Progenitor cell of endocrine pancreas (in vitro differentiated cells): ENCODE results near the gene MTUS2. TPM values are rescaled to one million over a fixed set of nuclear protein-coding genes. Genes with fewer than 3 reads are reported as not detected.

Experiments used
- DNase-seq: peaks from one replicate; pipeline ENCODE4 v3.0.0; 2021; ENCODE audit warnings: low spot score; ENCODE audit not compliant: unreplicated experiment
- H3K27ac Mint-ChIP-seq: 2 replicates; pipeline ENCODE4 v1.8.0; 2021; ENCODE audit warnings: mild to moderate bottlenecking, moderate library complexity, mixed read lengths
- H3K27me3 Mint-ChIP-seq: 2 replicates; pipeline ENCODE4 v1.8.0; 2021; ENCODE audit warnings: mixed read lengths
- H3K36me3 Mint-ChIP-seq: 2 replicates; pipeline ENCODE4 v1.8.0; 2022; ENCODE audit warnings: mixed read lengths; ENCODE audit not compliant: insufficient read depth
- H3K4me1 Mint-ChIP-seq: 2 replicates; pipeline ENCODE4 v1.8.0; 2021; ENCODE audit warnings: low read depth, mixed read lengths
- H3K4me3 Mint-ChIP-seq: 2 replicates; pipeline ENCODE4 v1.8.0; 2021; ENCODE audit warnings: low read depth, mild to moderate bottlenecking, moderate library complexity, mixed read lengths
- H3K9me3 Mint-ChIP-seq: 2 replicates; pipeline ENCODE4 v1.8.0; 2021; ENCODE audit warnings: low read depth, mixed read lengths
- total RNA-seq: library from RNA; stranded (reverse); gene quantifications from 2 replicates; pipeline ENCODE4 v1.2.1, GENCODE V29; 2021
- TF ChIP-seq, protein P1 (sequence below): fragments of 200-600 bp; sonication (generic); IDR thresholded peaks from one replicate; pipeline ENCODE4 v1.5.0; 2021; ENCODE audit warnings: antibody characterized with exemption, mild to moderate bottlenecking; ENCODE audit not compliant: unreplicated experiment

Gene MTUS2
- total RNA-seq, 1 donor from 2014 or later = 9.3 TPM

- DNase-seq = no peak
Measured at GRCh38 chr13:29498426-29499040, 678.4 kb downstream of the MTUS2 start.

DNA sequence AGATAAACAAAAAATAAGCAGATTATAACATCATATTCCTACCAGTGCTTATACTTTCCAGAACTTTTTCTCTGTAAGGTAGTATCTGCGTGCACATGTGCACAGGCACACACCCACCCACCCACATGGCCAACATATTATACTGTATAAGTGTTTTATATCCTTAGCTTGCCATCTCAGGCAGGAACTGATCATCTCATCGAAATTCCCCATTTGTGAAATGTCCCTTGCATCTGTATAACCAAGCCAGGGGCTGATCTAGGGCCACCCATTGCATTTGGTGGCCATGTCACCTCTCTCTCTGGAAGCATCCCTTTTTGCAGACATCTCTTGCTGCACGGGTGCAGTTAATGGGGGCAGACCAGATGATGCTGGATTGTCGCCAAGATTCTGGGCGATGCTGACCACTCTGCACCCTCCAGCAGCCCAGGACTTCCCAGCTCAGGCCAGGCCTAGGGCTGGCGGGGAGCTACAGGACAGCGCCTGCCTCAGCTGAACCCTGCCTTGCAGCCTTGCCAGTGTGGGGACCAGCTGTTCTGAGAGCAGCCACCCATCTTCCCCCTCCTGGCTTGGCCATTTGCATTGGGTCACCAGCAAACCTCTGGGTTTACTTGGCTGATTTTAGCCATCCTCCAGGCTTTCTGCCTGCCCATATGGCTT is 679.5 kb downstream of the MTUS2 start:
- Mint-ChIP-seq H3K36me3 (no peaks in the 10 kb centered on the region), H3K4me1 (peaks cover 4% of the 10 kb centered on the region), H3K27me3 (peaks cover 32% of the 10 kb centered on the region), H3K4me3 (no peak overlapping the region), H3K27ac (no peak overlapping the region), H3K9me3 (no peaks in the 10 kb centered on the region)
- TF ChIP-seq, protein P1, sequence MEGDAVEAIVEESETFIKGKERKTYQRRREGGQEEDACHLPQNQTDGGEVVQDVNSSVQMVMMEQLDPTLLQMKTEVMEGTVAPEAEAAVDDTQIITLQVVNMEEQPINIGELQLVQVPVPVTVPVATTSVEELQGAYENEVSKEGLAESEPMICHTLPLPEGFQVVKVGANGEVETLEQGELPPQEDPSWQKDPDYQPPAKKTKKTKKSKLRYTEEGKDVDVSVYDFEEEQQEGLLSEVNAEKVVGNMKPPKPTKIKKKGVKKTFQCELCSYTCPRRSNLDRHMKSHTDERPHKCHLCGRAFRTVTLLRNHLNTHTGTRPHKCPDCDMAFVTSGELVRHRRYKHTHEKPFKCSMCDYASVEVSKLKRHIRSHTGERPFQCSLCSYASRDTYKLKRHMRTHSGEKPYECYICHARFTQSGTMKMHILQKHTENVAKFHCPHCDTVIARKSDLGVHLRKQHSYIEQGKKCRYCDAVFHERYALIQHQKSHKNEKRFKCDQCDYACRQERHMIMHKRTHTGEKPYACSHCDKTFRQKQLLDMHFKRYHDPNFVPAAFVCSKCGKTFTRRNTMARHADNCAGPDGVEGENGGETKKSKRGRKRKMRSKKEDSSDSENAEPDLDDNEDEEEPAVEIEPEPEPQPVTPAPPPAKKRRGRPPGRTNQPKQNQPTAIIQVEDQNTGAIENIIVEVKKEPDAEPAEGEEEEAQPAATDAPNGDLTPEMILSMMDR = no peak
- DNase-seq = no peak

More at GRCh38 chr13:29498426-29499040, 678.4 kb downstream of the MTUS2 start:
- H3K4me1 Mint-ChIP-seq = peaks cover 4% of the 10 kb centered on the region
- H3K27me3 Mint-ChIP-seq = peaks cover 25% of the 10 kb centered on the region
- H3K36me3 Mint-ChIP-seq = no peaks in the 10 kb centered on the region
- TF ChIP-seq, protein P1 = no peak
- H3K9me3 Mint-ChIP-seq = no peaks in the 10 kb centered on the region
- no peak overlapping the region for H3K27ac Mint-ChIP-seq
- H3K4me3 Mint-ChIP-seq = no peak overlapping the region

- Mint-ChIP-seq H3K4me1 (peaks cover 4% of the 10 kb centered on the region), H3K27ac (no peak overlapping the region), H3K9me3 (no peaks in the 10 kb centered on the region)
Measured at GRCh38 chr13:29500386-29500785, 680.2 kb downstream of the MTUS2 start.

GRCh38 chr13:29501674-29502073 is 681.5 kb downstream of the MTUS2 start:
- DNase-seq = no peak
- Mint-ChIP-seq H3K9me3 (no peaks in the 10 kb centered on the region), H3K27ac (no peak overlapping the region), H3K27me3 (peaks cover 28% of the 10 kb centered on the region), H3K4me3 (no peak overlapping the region), H3K36me3 (no peaks in the 10 kb centered on the region), H3K4me1 (peaks cover 2% of the 10 kb centered on the region)
- TF ChIP-seq, protein P1 = no peak

More at GRCh38 chr13:29500386-29500785, 680.2 kb downstream of the MTUS2 start:
- DNase-seq = no peak
- Mint-ChIP-seq H3K4me3 (no peak overlapping the region), H3K27me3 (peaks cover 34% of the 10 kb centered on the region), H3K36me3 (no peaks in the 10 kb centered on the region)
- TF ChIP-seq, protein P1 = no peak

DNA sequence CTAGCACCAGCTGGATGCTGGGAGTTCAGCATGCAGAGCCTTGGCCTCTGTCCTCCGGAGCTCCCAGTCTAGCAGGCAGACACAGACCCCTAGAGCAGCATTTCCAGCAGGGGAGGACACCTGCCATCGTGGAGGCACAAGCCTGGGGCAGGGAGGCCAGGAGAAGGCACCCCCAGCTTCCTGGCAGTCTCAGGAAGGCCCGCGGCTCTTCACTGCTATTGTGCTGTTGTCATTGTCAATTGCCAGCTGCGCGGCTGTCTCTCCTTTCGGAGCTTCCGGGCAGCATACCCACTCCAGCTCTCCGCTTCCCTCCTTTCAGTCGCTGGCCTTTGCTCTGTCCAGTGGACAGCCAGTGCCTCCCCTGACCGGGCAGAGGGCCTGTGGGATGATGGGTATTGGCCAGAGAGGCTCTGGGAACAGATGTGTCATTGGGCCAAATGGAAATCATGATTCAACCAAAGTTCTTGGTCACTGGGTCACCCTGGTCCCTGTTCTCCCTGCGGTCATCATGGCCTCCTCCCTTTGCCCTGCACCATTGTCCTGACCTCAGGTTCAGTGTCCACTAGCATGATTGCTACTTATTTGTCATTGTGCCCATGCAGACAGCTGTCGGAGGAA is 682.4 kb downstream of the MTUS2 start:
- Mint-ChIP-seq H3K36me3 (no peaks in the 10 kb centered on the region), H3K4me1 (no peaks in the 10 kb centered on the region), H3K4me3 (no peak overlapping the region), H3K27ac (no peak overlapping the region), H3K27me3 (peaks cover 24% of the 10 kb centered on the region), H3K9me3 (no peaks in the 10 kb centered on the region)
- TF ChIP-seq, protein P1 = no peak
- no peak for DNase-seq
